Right atrium auricular region (tissue), 2 donors: ENCODE measurements around the gene C12orf56. TPM values are rescaled to one million over a fixed set of nuclear protein-coding genes. Genes with fewer than 3 reads are reported as not detected.
"Not testable (repeated sequence)": the region's sequence is repeated elsewhere in the genome, so short reads cannot be mapped to it uniquely, and the experiment has no call there.

ENCODE experiments used
- DNase-seq: peaks from one replicate; pipeline ENCODE4 v3.0.0-alpha.2; 2019; ENCODE audit warnings: low spot score
- H3K27ac ChIP-seq, 2 donors: fragments of 200-600 bp; sonication (generic); 1 replicate in 1 of 2; 2 replicates in 1 of 2; pipeline ENCODE4 v1.5.1; 2016 to 2019
- H3K27me3 ChIP-seq, 2 donors: fragments of 200-600 bp; sonication (generic); one replicate each; pipeline versions ENCODE4 v1.5.1 to v1.6.0; 2017 to 2019
- H3K36me3 ChIP-seq: fragments of 200-600 bp; sonication (generic); one replicate; pipeline ENCODE4 v1.5.1; 2016
- H3K4me1 ChIP-seq, 2 donors: fragments of 200-600 bp; sonication (generic); one replicate each; pipeline versions ENCODE4 v1.5.1 to v1.6.0; 2017 to 2019
- H3K4me3 ChIP-seq, 2 donors: fragments of 200-600 bp; sonication (generic); 1 replicate in 1 of 2; 2 replicates in 1 of 2; pipeline ENCODE4 v1.5.1; 2017 to 2019; ENCODE audit warnings: mild to moderate bottlenecking in 1 of 2, moderate library complexity in 1 of 2
- H3K9me3 ChIP-seq, 2 donors: fragments of 200-600 bp; sonication (generic); one replicate each; pipeline ENCODE4 v1.5.1; 2019
- total RNA-seq, 2 donors: library from RNA; depleted of rRNA; stranded (reverse); fragments of >200 nt; gene quantifications; one replicate each; pipeline ENCODE4 v1.1.0, GENCODE V29; 2016
- TF ChIP-seq, protein P1 (sequence below), 2 donors: fragments of 200-600 bp; sonication (generic); IDR thresholded peaks; one replicate each; pipeline ENCODE4 v1.5.1; 2019; ENCODE audit warnings: antibody characterized with exemption in 2 of 2

C12orf56 gene
- total RNA-seq, 2 donors from 2014 or later, result not detected

DNA sequence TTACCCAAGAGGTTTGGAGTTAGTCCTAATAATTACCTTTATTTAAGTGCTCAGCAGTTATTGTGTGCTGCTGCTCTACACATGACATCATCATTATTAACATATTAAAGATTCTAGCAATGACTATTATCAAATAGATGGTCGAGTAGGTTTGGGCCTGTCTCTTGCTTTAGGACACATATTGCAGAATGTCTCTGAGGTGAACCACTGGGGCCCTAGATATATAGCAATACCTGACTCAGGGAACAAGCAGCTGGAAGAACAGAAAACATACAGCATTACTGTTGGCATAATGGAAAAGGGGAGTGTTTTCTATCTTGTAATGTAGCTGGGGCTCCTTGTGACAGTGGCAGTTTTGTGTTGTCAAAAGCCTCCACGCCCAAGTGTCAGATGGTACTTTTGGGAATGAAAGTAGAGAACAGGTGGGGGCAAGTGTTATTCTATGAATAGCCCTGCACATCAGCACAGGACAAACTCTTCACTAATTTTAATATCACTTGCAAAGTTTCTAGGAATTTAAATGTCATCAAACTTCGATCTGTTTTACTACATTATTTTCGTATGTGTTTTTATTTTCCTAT is 54.6 kb downstream of the C12orf56 start:
- DNase-seq, result no peak
- H3K27ac ChIP-seq, result no peak overlapping the region
- H3K4me1 ChIP-seq, result no peaks in the 10 kb centered on the region
- H3K4me3 ChIP-seq, result no peak overlapping the region
- no peaks in the 10 kb centered on the region for H3K9me3 ChIP-seq
- TF ChIP-seq, protein P1, sequence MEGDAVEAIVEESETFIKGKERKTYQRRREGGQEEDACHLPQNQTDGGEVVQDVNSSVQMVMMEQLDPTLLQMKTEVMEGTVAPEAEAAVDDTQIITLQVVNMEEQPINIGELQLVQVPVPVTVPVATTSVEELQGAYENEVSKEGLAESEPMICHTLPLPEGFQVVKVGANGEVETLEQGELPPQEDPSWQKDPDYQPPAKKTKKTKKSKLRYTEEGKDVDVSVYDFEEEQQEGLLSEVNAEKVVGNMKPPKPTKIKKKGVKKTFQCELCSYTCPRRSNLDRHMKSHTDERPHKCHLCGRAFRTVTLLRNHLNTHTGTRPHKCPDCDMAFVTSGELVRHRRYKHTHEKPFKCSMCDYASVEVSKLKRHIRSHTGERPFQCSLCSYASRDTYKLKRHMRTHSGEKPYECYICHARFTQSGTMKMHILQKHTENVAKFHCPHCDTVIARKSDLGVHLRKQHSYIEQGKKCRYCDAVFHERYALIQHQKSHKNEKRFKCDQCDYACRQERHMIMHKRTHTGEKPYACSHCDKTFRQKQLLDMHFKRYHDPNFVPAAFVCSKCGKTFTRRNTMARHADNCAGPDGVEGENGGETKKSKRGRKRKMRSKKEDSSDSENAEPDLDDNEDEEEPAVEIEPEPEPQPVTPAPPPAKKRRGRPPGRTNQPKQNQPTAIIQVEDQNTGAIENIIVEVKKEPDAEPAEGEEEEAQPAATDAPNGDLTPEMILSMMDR (IDR thresholded peaks at IDR 0.05), result no peak
- no peaks in the 10 kb centered on the region for H3K27me3 ChIP-seq
- no peaks in the 10 kb centered on the region for H3K36me3 ChIP-seq

DNA sequence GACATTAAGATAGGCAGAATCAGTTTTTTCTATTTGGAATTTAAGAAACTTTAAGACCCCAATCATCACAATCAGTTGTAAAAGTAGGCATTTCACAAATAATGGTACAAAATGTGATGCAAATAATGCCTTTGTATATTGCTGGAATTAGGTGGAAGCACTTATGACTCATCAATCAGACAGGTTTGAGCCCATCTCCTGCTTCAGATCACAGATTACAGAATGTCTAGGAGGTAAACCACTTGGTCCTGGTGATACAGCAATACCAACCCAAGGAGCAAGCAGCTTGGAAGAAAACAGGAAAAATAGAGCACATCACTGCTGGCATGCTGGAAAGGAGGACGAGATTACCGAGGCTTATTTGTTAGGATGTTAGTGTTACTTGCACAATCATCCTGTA is 57.6 kb downstream of the C12orf56 start:
- Histone ChIP-seq H3K9me3 (no peaks in the 10 kb centered on the region), H3K27me3 (no peaks in the 10 kb centered on the region), H3K4me3 (no peak overlapping the region), H3K27ac (no peak overlapping the region), H3K36me3 (no peaks in the 10 kb centered on the region), H3K4me1 (no peaks in the 10 kb centered on the region)
- no peak for DNase-seq
- TF ChIP-seq, protein P1 (IDR thresholded peaks at IDR 0.05), result no peak

DNA sequence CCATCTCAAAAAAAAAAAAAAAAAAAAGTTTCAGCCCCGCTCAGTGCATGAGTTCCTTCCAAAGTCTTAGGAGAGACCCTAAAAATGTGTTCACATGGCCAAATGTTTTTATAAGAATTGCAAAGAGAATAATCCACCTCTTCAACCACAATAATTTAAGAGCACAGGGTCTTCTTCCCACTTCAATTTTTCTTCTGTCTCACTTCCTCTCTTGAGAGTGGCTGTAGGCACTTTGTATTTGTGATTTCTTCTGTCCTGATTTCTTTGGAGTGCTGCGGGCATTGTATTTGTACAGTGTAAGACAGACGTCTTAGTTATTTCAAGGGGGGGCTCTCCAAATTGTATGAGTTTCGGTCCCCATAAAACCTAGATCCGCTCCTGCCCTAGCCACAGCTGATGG is 58.3 kb downstream of the C12orf56 start:
- Histone ChIP-seq H3K9me3 (no peaks in the 10 kb centered on the region), H3K27me3 (no peaks in the 10 kb centered on the region), H3K27ac (no peak overlapping the region), H3K4me3 (no peak overlapping the region), H3K4me1 (no peaks in the 10 kb centered on the region), H3K36me3 (no peaks in the 10 kb centered on the region)
- DNase-seq, result no peak
- TF ChIP-seq, protein P1 (IDR thresholded peaks at IDR 0.05), result no peak

DNA sequence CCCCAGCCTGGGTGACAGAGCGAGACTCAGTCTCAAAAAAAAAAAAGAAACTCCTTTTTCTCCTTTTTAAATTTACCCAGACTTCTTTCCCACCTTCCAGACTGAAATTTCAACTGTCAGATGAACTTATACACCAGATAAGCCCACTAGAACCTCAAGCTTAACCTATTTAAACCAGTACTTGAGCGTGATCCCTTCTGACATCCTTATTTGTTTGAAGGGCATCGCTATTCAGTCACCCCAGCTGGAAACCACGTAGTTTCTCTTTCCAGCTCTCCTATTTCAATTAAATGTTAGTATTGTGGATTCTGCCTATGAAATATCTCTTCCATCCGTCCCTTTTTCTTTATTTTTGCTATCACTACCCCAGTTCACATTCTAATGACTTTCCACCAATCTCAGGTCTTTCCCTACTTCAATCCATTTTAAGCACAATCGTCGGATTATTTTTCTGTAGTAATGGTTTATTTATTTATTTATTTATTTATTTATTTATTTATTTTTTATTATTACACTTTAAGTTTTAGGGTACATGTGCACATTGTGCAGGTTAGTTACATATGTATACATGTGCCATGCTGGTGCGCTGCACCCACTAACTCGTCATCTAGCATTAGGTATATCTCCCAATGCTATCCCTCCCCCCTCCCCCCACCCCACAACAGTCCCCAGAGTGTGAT is 61.4 kb downstream of the C12orf56 start:
- H3K4me1 ChIP-seq, H3K9me3 ChIP-seq, H3K36me3 ChIP-seq, DNase-seq, H3K4me3 ChIP-seq, H3K27ac ChIP-seq, H3K27me3 ChIP-seq: not testable (repeated sequence)

DNA sequence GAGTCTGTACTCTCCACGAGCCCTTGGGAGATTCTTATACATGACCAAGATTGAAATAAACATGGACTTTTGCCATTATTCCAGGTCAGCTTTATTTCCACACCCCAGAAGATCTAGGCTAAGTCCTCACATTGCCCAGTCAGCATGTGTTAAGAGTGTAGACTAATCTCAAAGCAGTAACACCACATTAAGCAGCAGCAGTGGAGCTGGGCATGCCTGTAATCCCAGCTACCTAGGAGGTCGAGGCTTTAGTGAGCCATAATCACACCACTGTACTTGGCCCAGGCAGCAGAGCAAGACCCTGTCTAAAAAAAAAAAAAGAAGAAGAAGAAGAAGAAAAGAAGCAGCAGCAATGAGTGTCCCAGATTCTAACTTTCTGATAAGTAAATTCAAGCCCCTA is 65.5 kb downstream of the C12orf56 start:
- Histone ChIP-seq H3K9me3 (no peaks in the 10 kb centered on the region), H3K27ac (no peak overlapping the region), H3K36me3 (no peaks in the 10 kb centered on the region), H3K27me3 (no peaks in the 10 kb centered on the region), H3K4me3 (no peak overlapping the region), H3K4me1 (no peaks in the 10 kb centered on the region)
- TF ChIP-seq, protein P1 (IDR thresholded peaks at IDR 0.05), result no peak
- DNase-seq, result no peak

DNA sequence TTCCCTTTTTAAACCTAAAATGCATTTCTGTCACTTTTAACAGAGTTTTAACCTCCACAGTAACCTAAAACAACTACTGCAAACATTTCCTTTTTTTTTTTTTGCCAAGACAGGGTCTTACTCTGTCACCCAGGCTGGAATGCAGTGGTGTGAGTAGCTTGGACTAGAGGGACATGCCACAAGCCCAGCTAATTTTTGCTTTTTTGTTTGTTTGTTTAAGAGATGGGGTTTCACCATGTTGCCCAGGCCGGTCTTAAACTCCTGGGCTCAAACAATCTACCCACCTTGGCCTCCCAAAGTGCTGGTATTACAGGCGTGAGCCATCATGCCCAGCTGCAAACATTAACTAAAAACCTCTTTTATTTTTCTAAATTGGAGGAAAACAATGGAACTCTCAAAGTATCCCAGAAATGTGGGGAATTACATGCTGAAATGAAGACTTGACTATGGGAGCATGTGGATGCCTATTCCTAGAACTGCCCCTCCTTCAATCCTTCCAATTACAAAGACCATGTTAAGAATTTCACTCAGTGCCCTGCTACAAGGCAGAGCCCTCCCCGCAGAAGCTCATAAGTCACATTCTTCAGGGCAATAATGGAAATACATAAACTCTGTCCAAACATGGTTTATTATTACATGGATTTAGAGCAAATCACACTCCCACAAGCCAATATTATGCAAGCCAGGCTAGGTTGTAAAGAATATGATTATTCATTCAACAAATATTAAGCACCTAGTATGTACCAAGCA is 66.9 kb downstream of the C12orf56 start:
- TF ChIP-seq, protein P1 (IDR thresholded peaks at IDR 0.05), result no peak
- H3K27me3 ChIP-seq, result no peaks in the 10 kb centered on the region
- no peak overlapping the region for H3K27ac ChIP-seq
- H3K4me1 ChIP-seq, result no peaks in the 10 kb centered on the region
- DNase-seq, result no peak
- H3K9me3 ChIP-seq, result no peaks in the 10 kb centered on the region
- H3K36me3 ChIP-seq, result no peaks in the 10 kb centered on the region
- H3K4me3 ChIP-seq, result no peak overlapping the region
